Thyroid gland (tissue), 4 donors: Measurements from ENCODE around the gene IER2. TPM values are rescaled to one million over a fixed set of nuclear protein-coding genes. Genes with fewer than 3 reads are reported as not detected.
A peak's percentile ranks its signal among the peaks of the same experiment; 100 is the strongest.

Experiments
- DNase-seq, 2 donors: peaks; one replicate each; pipeline ENCODE4 v3.0.0-alpha.2; 2019
- H3K27ac ChIP-seq, 3 donors: fragments of 200-600 bp; sonication (generic); 1 replicate in 2 of 3; 2 replicates in 1 of 3; pipeline ENCODE4 v1.5.1; 2016 to 2019; ENCODE audit warnings: mild to moderate bottlenecking in 1 of 3, moderate library complexity in 1 of 3
- H3K27me3 ChIP-seq: fragments of 200-600 bp; sonication (generic); one replicate; pipeline ENCODE4 v1.5.1; 2019
- H3K36me3 ChIP-seq, 2 donors: fragments of 200-600 bp; sonication (generic); one replicate each; pipeline ENCODE4 v1.5.1; 2016 to 2019
- H3K4me1 ChIP-seq, 2 donors: fragments of 200-600 bp; sonication (generic); one replicate each; pipeline ENCODE4 v1.5.1; 2017 to 2019
- H3K4me3 ChIP-seq, 3 donors: fragments of 200-600 bp; sonication (generic); replicated peaks in 1 of 3; 1 replicate in 2 of 3; 2 replicates in 1 of 3; pipeline ENCODE4 v1.5.1; 2016; ENCODE audit warnings: mild to moderate bottlenecking in 1 of 3
- H3K9me3 ChIP-seq: fragments of 200-600 bp; sonication (generic); one replicate; pipeline ENCODE4 v1.5.1; 2017
- CTCF ChIP-seq, 6 experiments: fragments of 200-600 bp in 3 of 6; fragments of 450-650 bp in 3 of 6; sonication (generic) in 3 of 6; IDR thresholded peaks; one replicate each; pipeline ENCODE4 v1.5.1; 2016 to 2019; ENCODE audit warnings: antibody characterized with exemption in 6 of 6, mild to moderate bottlenecking in 2 of 6, inconsistent platforms in 1 of 6, moderate library complexity in 1 of 6
- POLR2A ChIP-seq, 2 donors: fragments of 450-650 bp; IDR thresholded peaks; one replicate each; pipeline ENCODE4 v1.6.1; 2017; ENCODE audit warnings: antibody characterized with exemption in 2 of 2, mild to moderate bottlenecking in 2 of 2, moderate library complexity in 1 of 2
- WGBS, 2 donors: methylation state at CpG; one replicate each; pipeline ENCODE4 v1.1.5; 2017; 5-methylcytosine and 5-hydroxymethylcytosine counted together
- intact Hi-C: fragments of 100-400 bp; cut with DNase I; formaldehyde crosslinking; loops from one replicate; pipeline ENCODE4 v1.15.1; 2023
- total RNA-seq, 4 donors: library from RNA; depleted of rRNA; stranded (reverse); fragments of >200 nt; gene quantifications; one replicate each; pipeline ENCODE4 v1.2.3, GENCODE V29; 2016

IER2 gene, protein sequence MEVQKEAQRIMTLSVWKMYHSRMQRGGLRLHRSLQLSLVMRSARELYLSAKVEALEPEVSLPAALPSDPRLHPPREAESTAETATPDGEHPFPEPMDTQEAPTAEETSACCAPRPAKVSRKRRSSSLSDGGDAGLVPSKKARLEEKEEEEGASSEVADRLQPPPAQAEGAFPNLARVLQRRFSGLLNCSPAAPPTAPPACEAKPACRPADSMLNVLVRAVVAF
- total RNA-seq, result 100 to 1,000 TPM in 1 of 4 donors, 10 to 100 TPM in 3; 55.0 to 139 (median 65.9) TPM

DNA sequence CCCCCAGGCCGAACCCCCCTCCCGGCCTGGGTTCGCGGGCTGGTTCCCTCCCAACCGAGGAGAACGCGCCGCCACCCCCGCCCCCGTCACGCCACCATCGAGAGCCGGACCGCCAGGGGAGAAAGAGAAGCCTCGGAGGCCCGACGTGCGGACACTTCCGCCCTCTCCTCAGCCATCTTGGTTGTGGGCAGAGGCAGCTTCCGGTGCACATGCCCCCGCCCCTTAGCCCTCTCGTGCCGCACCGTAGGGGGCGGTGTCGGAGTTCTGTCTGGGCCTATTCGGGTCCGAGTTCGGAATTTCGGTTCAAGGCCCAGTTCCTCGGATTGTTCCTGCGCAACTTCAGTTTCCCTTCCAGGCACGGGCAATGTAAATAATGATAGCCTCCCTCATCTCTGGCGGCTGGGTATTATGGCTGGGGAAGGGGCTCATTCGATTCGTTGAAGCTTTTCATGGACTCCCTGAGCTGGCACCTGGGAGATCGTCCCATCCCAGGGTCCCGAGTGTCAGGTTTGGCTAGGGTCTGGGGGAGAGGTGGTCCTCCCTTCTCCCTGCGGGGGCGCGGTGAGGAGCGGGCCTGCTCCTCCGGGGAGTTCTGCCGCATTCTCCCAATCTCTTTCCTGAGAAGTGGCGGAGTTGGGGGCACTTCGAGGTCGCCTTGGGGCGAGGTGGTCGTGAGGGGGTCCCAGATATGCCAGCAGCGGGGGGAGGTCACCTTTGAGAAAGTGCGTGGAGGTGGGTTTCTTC, at the start of gene IER2, which contains the start of gene STX10:
Gene IER2 (plus strand): TSS at position 225 of the 744 bp plus-strand sequence. CDS start 2,776 bp downstream, outside the sequence.
Gene STX10 (minus strand): TSS at position 189 of the 744 bp plus-strand sequence. CDS start 202 bp downstream, outside the sequence.
- Histone ChIP-seq H3K27me3 (no peaks in the 10 kb centered on the region), H3K4me1 (peaks cover 9 to 10% of the 10 kb centered on the region in 2 donors), H3K36me3 (peaks cover 0 to 14% of the 10 kb centered on the region in 2 donors), H3K4me3 (peak within 1 kb of the TSS; percentile 62 to 79 (median 76)), H3K27ac (peak within 1 kb of the TSS; percentile 96 to 99 (median 98)), H3K9me3 (no peaks in the 10 kb centered on the region)
- intact Hi-C loops, result no loop called here
- DNase-seq, result peak; percentile 97
- WGBS, 2 donors, result 0 to 1% methylated on average over 19 to 28 of the region's 51 CpGs
- TF ChIP-seq POLR2A (IDR thresholded peaks at IDR 0.05) (peak; percentile 55 to 94), CTCF (IDR thresholded peaks at IDR 0.05) (peak in 5 of 6 experiments; percentile 31 to 64 (median 48))

GRCh38 chr19:13100841-13101589, 49.2 kb upstream of the IER2 start:
- WGBS, 2 donors, result 50 to 53% methylated on average over 10 to 13 of the region's 18 CpGs
- Histone ChIP-seq H3K4me1 (peaks cover 14 to 47% of the 10 kb centered on the region in 2 donors), H3K27ac (peak overlapping the region in 1 of 3 donors; percentile 32)

DNA sequence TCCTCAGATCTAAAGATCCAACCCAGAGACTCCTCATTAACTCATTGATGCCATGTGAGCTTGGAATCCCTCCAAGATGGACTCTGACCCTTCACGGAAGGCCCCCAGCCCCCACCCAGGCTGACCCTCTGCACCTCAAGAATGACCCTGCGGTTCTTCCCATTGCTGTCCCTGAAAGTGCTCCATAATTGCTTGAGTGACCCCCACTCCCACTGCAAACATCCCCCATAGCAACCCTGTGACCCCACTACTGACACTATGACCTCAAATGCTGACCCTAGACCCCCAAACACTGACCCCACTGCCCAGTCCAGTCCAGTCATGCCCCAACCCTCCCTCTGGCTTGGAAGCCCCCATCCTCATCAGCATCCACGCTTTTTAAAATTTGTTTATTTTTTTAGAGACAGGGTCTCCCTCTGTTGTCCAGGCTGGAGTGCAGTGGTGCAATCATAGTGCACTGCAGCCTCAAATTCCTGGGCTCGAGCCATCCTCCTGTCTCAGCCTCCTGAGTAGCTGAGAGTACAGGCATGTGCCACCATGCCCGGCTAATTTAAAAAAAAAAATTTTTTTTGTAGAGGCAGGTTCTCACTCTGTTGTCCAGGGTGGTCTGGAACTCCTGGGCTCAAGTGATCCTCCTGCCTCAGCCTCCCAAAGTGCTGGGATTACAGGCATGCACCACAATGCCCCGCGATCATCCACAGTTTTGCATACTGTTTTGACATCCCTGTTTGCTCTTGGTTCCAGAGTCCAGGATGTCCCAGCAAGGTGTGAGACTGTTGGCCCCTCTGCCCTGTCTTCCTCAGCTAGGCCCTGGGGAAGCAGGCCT, 48.4 kb upstream of the IER2 start:
- 65 to 79% methylated on average over 7 of the region's 7 CpGs for WGBS, 2 donors
- H3K4me1 ChIP-seq, result peaks cover 14 to 41% of the 10 kb centered on the region in 2 donors
- TF ChIP-seq CTCF (IDR thresholded peaks at IDR 0.05), result no peak
- no peaks in the 10 kb centered on the region for H3K27me3 ChIP-seq
- intact Hi-C loops, result no loop called here
- H3K36me3 ChIP-seq, result no peaks in the 10 kb centered on the region
- peak overlapping the region in 1 of 3 donors; percentile 13 for H3K4me3 ChIP-seq
- H3K9me3 ChIP-seq, result no peaks in the 10 kb centered on the region
- DNase-seq, result no peak
- peak overlapping the region in 2 of 3 donors; percentile 46 to 63 for H3K27ac ChIP-seq

More at GRCh38 chr19:13100841-13101589, 49.2 kb upstream of the IER2 start:
- TF ChIP-seq POLR2A (IDR thresholded peaks at IDR 0.05) (no peak), CTCF (IDR thresholded peaks at IDR 0.05) (peak in 1 of 6 experiments; percentile 20)
- no peak for DNase-seq
- Histone ChIP-seq H3K27me3 (no peaks in the 10 kb centered on the region), H3K9me3 (no peaks in the 10 kb centered on the region), H3K4me3 (peak overlapping the region in 1 of 3 donors; percentile 12), H3K36me3 (no peaks in the 10 kb centered on the region)
- intact Hi-C loops, result no loop called here

- H3K4me1 ChIP-seq, result peaks cover 14 to 40% of the 10 kb centered on the region in 2 donors
- DNase-seq, result no peak
- H3K36me3 ChIP-seq, result peaks cover 0 to 1% of the 10 kb centered on the region in 2 donors
- no peaks in the 10 kb centered on the region for H3K27me3 ChIP-seq
- no peaks in the 10 kb centered on the region for H3K9me3 ChIP-seq
- H3K27ac ChIP-seq, result peak overlapping the region; percentile 41 to 63 (median 46)
- intact Hi-C loops, result no loop called here
- no peak for TF ChIP-seq POLR2A (IDR thresholded peaks at IDR 0.05)
- TF ChIP-seq CTCF (IDR thresholded peaks at IDR 0.05), result no peak
- peak overlapping the region in 1 of 3 donors; percentile 13 for H3K4me3 ChIP-seq
- WGBS, 2 donors, result 10 to 18% methylated on average over 2 to 7 of the region's 7 CpGs
Observed at GRCh38 chr19:13102416-13102665, 47.9 kb upstream of the IER2 start.
